SW480 (cell line): ENCODE data around the gene MIPEP.

Experiments used
- DNase-seq: peaks from one replicate; pipeline ENCODE4 v3.0.0-alpha.2; 2016; ENCODE audit warnings: low spot score

MIPEP gene

DNA sequence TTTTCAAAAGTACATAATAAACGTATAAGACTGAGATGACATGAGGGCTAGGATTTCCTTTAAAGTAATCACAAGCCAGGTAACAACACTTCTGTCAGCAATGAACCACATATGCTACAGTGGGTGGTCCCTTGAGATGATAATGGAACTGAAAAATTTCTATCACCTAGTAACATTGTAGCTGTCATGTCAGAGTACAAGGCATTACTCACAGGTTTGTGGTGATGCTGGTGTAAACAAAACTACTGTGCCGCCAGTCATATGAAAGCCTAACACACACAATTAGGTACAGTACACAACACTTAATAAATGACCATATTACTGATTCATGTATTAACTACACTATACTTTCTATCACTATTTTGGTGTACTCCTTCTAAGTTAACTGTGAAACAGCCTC is 36.8 kb downstream of the MIPEP start:
- no peak for DNase-seq

DNA sequence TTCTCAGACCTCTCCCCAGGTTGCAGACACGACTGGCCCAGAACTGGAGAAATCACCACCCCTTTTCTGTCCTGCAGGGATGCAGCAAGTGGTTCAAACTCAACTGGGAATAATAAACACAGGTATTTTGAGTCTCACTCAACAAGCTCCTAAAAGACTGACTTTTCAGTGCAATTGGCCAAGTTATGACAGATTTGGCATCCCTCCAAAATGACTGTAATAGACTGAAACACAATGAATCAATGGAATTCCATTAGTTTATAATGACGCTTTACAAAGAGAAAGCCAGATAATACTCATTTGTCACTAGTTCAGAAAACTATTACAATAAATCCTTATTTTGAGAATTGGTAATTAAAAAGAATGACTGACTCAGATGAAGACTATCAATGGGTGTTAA is 38.1 kb downstream of the MIPEP start:
- DNase-seq = no peak

DNA sequence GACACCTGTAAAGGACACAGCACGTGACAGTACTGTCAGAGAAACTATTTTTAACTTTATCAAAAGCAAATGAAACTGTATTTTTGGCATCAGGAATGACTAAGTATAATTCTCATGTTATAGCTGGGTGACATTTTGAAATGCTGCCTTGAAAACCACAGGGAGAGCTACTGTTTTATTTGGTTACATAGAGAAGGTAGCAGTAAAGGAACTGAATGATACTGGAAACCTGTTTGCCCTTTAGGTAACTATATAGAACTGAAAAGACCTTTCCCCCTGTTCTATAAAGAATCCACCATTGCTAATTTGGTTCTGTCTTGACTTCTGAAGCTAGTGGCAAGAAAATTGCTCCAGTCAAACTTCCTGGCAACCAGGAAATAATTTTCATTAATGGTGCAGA is 39.1 kb downstream of the MIPEP start:
- DNase-seq = no peak

DNA sequence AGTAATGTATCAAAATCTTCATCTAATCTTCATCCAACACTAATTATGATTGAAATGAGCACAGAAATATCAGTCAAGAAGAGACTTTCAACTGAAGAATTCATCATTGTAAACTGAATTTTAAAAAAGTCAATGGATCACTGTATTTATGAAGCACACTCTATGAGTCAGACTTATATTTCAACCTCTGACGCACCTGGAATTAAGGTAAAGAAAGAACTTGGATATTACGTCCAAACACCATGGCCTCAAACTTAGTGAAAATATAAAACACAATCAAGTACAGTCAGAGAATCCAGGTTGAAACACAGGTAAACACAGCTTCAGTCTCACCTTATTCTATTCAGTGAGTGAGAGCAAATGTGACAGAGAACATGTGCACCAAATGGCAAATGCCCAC is 39.5 kb downstream of the MIPEP start:
- no peak for DNase-seq

DNA sequence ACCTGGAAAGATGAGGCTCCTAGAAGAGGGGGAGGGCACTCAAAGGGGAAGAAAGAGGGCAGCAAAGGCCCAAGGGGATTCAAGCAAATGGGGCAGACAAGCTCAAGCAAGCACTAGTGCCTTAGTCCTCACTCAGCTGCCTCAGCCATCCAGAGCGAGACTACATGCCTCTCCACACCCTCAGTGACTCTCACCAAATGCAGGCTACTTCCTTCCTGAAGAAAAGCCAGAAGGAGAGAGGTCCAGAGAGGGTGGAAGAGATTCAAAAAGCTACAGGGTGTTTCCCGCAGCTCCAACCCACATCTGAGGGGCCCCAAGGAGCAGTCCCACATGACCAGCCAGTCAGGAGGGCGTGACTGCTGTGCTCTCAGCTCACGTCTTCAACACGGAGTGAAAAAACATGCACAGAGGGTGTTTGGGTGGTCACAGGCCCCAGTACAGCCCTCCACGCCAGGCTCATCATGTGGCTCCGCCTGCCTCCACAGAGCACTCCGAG is 40.5 kb downstream of the MIPEP start:
- DNase-seq = no peak

DNA sequence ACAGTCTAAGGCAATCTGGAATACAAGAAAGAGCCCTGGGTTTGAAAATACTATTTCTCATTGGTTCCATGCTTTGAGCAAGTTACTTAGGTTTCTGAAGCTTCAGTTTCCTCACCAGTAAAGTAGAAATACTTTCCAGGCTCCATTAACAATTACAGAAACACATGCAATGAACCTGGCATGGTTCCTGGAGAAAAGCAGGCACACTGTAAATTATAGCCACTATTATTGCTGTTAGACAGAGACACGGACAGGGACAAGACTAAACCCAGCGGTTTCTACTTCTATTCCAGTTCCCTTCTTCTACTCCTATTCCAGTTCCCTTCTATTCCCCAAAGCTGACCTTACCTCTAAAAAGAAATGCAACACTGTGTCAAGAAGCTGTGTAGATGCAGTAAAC is 41.2 kb downstream of the MIPEP start:
- DNase-seq = no peak

DNA sequence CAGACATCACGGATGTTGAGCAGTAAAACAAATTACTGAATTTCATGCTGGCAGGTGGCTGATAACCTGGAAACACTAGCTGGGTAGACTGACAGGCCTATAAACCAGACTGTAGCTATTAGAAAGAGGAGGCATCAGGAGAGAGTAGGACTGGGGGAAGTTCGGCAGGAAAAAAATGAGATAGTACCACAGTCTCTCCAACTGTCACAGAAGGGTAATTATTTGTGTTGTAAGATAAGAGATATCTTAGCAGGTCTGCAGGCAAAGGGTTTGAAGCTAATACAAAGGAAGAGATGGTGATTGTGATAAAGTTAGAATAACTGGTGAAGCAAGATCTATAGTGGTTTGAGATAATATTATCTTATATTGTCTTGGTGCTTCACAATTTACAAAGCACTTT is 41.7 kb downstream of the MIPEP start:
- no peak for DNase-seq

DNA sequence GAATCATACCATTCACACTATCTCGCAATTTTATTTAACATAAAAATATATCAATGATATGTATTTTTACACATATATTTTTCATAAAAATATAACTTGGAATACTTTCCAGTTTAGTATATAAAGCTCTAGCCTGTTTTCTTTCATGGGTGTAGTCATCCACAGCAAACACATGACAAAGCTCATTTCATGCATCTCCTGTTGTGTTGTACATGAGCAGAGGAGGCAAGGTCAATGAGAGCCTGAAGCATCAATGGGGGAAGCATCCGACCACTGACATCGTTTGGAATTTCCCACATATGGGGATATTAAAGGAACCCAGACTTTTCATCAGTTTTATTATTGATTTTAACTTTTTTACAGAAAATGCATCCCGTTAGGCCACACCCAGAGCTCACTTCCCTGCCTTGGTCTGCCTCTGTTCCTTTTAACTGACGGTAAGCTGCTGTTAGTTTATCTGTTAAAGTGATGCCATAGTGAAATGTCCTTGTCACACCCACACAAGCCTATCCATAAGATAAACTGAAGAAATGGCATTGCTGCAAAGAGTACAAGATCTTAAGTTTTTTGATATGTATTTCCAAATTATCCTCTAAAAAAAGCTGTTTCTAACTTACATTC is 44.0 kb downstream of the MIPEP start:
- DNase-seq = no peak

DNA sequence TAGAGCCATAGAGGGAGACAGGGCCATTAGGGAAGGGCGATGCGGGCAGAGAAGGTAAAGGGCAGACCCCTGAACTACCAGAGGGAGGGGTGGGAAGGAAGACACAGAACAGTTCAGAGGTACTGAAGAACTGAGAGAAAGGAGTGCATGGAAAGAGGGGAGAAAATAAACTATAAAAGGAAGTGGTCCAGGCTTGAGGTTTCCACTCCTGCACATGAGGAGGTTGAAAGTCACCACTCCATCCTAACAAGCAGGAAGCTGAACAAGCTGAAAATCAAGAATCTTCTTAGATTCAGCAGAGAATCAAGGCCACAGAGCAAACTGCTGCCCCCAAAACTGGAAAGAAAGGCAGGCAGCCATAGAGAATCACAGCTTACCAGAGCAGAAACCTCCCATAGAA is 45.1 kb downstream of the MIPEP start:
- DNase-seq = no peak

DNA sequence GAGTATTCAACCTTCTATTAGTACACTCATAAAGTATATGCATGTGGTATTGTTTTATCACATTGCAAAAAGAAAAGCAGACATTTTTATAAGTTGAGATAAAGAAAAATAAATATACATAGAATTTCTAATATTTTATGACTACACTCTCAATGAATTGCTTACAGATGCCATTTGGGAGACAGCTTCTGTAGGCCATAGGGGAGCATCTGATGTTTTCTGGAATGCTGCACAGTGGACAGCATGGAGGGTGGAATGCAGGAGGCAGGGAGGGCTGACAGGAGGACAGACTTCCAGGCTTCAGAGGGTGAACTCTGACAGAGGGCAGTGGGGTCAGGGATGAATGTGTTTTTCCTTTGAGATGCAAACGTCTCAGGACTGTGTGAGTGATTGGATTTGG is 45.8 kb downstream of the MIPEP start:
- no peak for DNase-seq

DNA sequence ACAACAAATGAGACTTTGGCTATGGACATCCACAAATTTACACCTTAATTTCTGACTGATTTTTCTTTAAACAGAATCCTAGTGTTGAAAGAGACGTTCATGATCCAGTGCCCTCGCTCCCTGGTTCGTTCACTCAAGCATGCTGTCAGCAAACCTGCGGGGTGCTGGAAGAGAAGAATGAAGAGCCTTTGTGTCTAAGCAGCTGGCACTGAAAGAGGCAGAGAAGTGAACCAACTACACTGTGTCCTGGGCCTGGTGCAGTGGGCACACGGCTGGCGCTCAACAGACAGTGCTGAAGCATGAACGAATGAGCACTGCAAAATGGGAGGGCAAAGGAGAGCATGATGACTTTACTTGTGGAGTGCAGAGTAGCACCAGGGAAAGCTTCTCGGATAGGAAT is 46.8 kb downstream of the MIPEP start:
- DNase-seq = no peak

DNA sequence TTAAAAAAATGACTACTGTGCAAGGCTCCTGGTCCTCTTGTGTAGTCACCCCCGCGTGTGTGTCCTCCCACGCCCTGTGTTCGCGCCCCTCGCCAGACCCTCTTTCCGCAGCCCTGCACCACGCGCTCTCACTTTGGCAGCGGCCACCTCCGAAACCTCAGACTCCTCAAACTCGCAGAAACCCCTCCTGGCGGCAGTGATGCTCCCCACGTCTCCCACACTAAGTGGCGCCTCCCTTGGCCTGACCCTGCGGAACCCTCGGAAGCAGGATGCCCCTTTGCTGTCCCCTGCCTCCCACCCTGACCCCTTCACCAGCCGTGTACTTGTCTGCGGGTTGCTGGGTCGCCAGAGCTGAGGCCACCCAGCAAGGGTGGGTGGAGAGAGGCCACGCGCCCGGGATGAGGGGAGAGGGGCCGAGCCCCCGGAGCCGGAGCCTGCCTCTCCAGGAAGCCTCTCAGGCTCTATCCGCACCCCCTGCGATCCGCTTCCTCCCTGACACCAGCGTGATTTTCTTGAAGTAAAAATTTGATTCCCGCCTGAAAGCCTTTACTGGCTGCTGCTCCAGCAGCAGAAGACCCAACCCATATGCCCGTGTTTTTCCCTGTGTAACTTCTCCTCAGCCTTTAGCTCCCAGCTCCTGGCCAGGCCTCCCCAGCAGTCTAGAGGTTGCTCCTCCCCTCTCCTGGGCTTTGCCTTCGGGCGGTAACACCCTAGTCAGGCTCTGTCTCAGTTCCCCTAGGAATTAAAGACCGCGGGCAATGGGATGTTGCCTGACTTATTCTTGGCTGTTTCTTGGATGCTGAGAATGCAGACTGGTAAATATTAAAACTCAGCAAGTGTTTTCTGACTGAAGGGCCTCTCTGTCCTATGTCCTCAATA is 55.2 kb downstream of the MIPEP start:
- DNase-seq = no peak

DNA sequence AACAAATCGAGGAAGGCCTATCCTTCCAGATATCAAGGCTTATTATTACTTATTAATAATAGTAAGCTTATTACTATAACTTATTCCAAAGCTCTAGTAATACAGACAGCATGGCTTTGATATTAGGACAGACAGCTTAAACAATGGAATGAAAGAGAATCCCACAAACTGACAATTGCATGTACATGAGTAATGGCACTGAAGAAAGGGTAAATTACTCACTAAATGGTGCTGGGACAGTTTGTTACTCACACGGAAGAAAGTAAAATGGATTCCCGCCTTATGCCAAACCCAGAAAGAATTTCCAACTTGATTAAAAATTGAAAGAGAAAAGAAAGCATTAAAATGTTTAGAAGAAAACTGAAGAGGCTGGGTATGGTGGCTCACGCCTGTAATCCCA is 60.3 kb downstream of the MIPEP start:
- DNase-seq = no peak

DNA sequence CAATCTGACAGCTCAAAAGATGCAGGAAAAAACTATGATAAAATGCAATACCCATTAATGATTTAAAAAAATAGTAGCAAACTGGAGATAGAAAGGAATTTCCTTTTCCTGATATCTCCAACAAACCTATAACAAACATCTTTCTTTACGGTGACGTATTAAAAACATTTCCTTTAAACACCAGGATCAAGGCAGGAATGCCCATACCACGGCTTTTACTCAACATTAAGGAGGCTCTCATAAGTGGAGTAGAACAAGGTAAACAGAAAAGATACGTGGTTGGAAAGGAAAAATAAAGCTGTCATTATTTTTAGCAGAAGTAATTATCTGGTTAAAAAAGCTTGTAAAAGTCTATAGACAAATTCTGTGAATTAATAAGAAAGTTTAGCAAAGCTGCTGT is 61.1 kb downstream of the MIPEP start:
- no peak for DNase-seq

DNA sequence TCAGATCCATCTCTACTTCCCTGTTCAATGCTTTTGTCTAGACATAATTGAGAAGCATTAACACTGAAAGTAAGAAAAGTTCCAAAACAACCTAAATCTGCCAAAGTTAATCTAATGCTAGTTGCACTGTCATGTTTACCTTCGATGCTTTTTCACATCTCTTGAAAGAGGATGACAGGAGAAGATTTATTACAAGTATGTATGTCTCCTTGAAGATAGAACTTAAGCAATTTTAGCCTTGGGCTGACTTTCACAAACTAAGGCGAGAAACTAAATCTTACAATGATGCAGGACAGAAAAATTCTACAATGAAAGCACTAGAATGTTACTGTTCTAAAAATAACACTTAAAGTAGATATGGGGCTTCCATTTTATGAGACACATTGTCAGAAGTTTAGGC is 64.0 kb downstream of the MIPEP start:
- DNase-seq = no peak

DNA sequence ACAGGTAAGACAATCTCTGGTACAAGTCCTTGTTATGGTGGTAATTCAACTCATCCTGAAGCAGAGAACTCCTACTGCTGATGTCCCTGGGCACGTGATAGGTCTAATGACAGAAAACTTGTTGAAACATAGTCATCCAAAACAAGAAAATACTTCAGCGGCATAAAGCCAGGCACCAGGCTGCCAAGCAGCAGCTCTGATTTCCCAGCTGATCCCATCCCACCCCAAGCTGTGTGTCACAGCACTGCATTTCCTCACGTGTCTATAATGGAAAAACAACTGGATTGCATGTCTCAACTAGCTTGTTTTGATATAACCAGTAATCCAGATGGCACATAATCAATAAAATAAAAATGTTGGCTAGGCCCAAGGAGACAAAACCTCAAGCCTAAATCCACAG is 64.8 kb downstream of the MIPEP start:
- DNase-seq = no peak

DNA sequence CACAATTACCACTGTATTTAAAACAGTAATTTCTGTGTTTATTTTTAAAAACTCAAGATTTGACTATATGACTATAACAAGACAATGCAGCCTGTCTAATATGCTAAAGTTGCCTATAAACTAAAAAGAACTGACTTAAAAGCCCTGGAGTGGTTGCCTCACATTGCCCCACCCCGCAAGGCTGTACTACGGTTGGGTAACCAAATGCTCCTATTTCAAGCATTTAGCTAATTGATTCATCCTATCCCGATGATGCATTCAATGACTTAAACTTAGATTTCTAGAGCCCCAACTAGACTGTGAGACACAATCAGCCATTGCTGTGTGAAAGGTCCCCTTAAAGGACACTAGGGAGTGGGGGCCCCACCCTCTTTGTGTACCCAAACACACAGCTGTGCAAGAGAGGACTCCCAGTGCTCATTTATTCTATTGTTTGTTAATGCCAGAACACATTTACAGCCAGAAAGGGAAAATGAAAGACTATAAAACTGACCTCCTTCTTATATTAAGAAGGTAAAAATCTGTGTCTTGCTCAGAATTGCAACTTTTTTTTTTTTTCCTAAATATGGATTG is 66.9 kb downstream of the MIPEP start:
- no peak for DNase-seq

DNA sequence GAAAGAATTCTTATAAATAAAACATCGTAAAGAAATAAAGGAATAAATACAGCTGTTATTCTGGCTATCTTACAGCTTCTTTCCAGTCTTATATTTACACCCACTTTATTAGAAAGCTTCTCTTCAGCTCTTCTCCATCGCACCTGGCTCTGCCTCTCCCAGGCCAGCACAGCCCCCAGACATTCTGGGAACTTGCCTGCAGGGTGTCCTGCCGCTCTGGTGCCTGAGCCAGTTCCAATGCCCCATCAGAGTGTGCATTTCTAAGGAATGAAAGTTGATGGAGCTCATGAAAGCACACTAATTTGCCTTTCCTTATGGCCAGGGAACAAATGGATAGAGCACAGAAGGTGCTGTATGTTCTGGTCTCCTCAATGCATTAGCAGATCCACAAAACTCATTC is 68.7 kb downstream of the MIPEP start:
- no peak for DNase-seq

DNA sequence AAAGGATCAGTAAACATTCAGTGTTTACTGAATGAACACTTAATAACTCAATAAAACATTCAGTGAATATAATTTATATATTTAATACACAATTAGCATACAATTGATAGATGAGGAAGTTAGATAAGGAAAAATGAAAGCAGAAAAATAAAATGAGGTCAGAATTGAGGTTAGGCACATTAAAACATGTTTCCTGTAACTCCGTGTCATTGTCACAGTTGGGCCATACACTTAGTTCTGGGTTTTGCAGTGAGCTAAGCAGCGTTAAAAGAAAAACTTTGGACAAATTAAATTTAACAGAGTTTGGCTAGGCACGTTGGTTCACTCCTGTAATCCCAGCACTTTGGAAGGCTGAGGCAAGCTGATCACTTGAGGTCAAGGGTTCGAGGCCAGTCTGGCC is 71.4 kb downstream of the MIPEP start:
- DNase-seq = no peak

DNA sequence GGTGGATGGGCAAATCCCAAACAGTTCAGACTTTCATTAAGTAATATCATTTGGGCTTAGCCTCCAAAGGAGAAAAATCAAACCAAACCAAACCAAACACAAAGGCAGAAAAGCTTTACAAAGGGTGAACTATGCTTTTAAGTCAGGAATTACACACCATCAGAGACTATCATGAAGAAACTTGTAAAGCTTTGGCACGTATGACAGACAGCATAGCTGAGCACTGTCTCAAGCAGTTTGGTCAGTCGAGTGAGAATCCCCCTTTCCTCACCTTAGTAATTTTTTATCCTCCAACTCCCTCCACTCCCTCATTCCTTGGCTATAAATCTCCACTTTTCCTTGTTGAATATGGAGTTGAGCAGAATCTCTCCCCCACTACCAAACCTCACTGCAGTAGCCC is 72.1 kb downstream of the MIPEP start:
- no peak for DNase-seq

DNA sequence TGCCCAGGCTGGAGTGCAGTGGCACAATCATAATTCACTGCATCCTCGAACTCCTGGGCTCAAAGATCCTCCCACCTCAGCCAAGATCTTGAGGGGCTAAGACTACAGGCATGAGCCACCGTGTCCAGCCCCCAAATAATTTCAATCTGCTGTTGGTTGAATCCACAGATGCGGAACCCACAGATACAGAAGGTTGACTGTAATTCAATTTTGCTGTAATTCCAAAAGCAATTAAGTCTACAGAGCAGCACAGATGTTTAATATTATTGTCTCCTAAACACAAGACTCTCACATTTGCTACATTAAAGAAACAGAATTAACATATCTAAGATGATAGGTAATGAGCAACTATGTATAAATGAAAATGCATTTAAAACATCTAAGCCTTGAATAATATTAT is 75.6 kb downstream of the MIPEP start:
- no peak for DNase-seq

DNA sequence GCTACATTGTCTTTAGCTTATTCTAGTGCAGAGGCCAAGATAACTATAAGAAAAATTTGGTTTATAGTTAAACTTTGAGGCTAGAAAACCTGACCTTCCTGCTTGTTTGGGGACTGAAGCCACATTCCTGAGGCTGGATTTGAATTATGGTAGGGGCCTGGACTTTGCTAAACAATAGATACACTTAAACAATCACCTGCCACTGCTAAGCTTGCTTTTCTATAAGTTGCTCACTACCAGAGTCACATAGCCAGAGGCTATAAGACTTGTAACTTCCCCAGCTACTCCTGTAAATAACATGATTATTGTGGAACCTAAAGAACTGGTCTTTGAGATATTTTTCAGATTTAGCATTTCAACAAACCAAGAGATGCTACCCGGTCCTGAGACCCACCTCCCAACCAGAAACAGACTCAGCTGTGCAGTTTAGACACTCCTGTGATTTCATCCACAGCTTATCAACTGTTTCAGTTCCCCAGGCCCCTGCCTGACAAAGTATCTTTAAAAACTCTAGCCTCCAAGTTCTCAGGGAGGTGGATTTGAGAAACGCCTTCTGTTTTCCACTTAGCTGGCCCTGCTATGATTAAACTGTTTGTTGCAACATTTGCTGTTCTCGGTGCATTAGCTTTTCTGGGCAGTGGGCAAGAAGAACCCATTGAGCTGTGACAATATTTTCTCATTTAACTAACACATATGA is 77.7 kb downstream of the MIPEP start:
- no peak for DNase-seq
